Panc1 (cell line): ENCODE results near the gene MIOX.

Experiments used
- CTCF ChIP-seq: fragments of 450-650 bp; IDR thresholded peaks from 2 replicates; pipeline ENCODE4 v1.5.1; 2017; ENCODE audit warnings: mild to moderate bottlenecking
- POLR2AphosphoS5 ChIP-seq: IDR thresholded peaks from 2 replicates; pipeline ENCODE4 v1.6.1; 2012; ENCODE audit warnings: mild to moderate bottlenecking, low read depth, low read length, moderate library complexity
- TCF7L2 ChIP-seq: IDR thresholded peaks from 2 replicates; pipeline ENCODE4 v1.6.1; 2011; ENCODE audit warnings: mild to moderate bottlenecking, low read depth, low read length, inconsistent platforms
- TF ChIP-seq, protein P1 (sequence below), 2 experiments: IDR thresholded peaks; 2 replicates each; pipeline ENCODE4 v1.6.1; 2011 to 2012; ENCODE audit warnings: low read depth in 2 of 2, control low read depth in 1 of 2, low read length in 1 of 2, mild to moderate bottlenecking in 1 of 2, moderate library complexity in 1 of 2; ENCODE audit not compliant: insufficient read depth in 1 of 2

DNA sequence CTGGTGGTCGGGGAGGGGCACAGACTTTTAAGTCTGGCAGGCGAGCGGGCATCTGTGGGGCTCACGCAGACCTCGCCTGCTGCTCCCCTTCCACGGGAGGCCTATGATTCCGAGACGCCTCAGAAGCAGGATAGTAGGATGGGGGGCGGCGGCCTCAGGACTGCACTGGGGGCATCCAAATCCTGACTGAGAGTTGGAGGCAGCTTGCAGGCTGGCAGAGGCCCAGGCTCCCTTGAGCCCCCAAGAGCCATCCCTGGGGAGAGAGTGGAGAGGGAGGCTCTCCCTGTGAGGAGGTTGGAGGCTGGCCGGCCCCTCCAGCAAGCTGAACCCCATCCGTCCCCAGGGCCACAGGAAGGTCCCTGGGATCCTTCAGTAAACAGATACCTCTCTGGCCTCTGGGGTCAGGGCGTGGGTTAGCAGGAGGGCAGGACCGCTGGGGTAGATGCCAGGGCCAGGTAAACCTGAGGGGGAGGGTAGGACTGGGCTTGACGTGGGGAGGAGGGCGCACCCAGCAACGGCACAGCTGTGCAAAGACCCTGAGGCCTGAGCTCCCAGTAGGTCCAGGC, 45.1 kb upstream of the MIOX start:
- TF ChIP-seq CTCF = no peak
- TF ChIP-seq TCF7L2 = no peak
- TF ChIP-seq POLR2AphosphoS5 = no peak
- TF ChIP-seq, protein P1, sequence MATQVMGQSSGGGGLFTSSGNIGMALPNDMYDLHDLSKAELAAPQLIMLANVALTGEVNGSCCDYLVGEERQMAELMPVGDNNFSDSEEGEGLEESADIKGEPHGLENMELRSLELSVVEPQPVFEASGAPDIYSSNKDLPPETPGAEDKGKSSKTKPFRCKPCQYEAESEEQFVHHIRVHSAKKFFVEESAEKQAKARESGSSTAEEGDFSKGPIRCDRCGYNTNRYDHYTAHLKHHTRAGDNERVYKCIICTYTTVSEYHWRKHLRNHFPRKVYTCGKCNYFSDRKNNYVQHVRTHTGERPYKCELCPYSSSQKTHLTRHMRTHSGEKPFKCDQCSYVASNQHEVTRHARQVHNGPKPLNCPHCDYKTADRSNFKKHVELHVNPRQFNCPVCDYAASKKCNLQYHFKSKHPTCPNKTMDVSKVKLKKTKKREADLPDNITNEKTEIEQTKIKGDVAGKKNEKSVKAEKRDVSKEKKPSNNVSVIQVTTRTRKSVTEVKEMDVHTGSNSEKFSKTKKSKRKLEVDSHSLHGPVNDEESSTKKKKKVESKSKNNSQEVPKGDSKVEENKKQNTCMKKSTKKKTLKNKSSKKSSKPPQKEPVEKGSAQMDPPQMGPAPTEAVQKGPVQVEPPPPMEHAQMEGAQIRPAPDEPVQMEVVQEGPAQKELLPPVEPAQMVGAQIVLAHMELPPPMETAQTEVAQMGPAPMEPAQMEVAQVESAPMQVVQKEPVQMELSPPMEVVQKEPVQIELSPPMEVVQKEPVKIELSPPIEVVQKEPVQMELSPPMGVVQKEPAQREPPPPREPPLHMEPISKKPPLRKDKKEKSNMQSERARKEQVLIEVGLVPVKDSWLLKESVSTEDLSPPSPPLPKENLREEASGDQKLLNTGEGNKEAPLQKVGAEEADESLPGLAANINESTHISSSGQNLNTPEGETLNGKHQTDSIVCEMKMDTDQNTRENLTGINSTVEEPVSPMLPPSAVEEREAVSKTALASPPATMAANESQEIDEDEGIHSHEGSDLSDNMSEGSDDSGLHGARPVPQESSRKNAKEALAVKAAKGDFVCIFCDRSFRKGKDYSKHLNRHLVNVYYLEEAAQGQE (IDR thresholded peaks at IDR 0.05; ENCODE audit: insufficient read depth in 1 of 2, low read depth in 2 of 2, low read length in 1 of 2) = no peak
